Stimulated activated CD8-positive, alpha-beta memory T cell treated with anti-CD3 and anti-CD28 coated beads, Interleukin-7, amount 100 ng/mL, for 1 hour (primary cell): ENCODE results near the gene RELT.
A peak's percentile ranks its signal among the peaks of the same experiment; 100 is the strongest.

Source experiments
- DNase-seq, 2 donors: peaks; one replicate each; pipeline ENCODE4 v3.0.0-alpha.2; 2020; ENCODE audit warnings: low read depth in 2 of 2

RELT gene

GRCh38 chr11:73346186-73346935 is 29.8 kb upstream of the RELT start:
- DNase-seq: no peak

GRCh38 chr11:73347067-73347466 is 29.1 kb upstream of the RELT start:
- no peak for DNase-seq

GRCh38 chr11:73348838-73349237 is 27.4 kb upstream of the RELT start:
- no peak for DNase-seq

GRCh38 chr11:73349633-73350032 is 26.6 kb upstream of the RELT start:
- DNase-seq: no peak

- DNase-seq: peak; percentile 24 to 41
Measured at GRCh38 chr11:73350908-73351636, 25.1 kb upstream of the RELT start.

- no peak for DNase-seq
Measured at GRCh38 chr11:73353422-73353821, 22.8 kb upstream of the RELT start.

- no peak for DNase-seq
Measured at GRCh38 chr11:73355109-73355508, 21.1 kb upstream of the RELT start.

GRCh38 chr11:73356979-73357860 is 19.0 kb upstream of the RELT start:
- DNase-seq: no peak

GRCh38 chr11:73358071-73358470 is 18.1 kb upstream of the RELT start:
- no peak for DNase-seq

GRCh38 chr11:73359341-73359740 is 16.9 kb upstream of the RELT start:
- DNase-seq: no peak

- DNase-seq: no peak
Measured at GRCh38 chr11:73359930-73360742, 16.1 kb upstream of the RELT start.

- DNase-seq: no peak
Measured at GRCh38 chr11:73360743-73361369, 15.3 kb upstream of the RELT start.

GRCh38 chr11:73361953-73362776 is 14.0 kb upstream of the RELT start:
- no peak for DNase-seq

GRCh38 chr11:73363147-73363546 is 13.1 kb upstream of the RELT start:
- no peak for DNase-seq

- DNase-seq: no peak
Measured at GRCh38 chr11:73365352-73366264, 10.6 kb upstream of the RELT start.

GRCh38 chr11:73366265-73366610 is 10.0 kb upstream of the RELT start:
- DNase-seq: no peak

GRCh38 chr11:73366953-73367352 is 9.2 kb upstream of the RELT start:
- no peak for DNase-seq

GRCh38 chr11:73367482-73368024 is 8.6 kb upstream of the RELT start:
- no peak for DNase-seq
